OCI-LY3 (cell line): ENCODE data around the gene PRMT3.

Experiments
- H2AFZ ChIP-seq: fragments of 200-600, 300-600 bp; shearing (Covaris generic); 2 replicates; pipeline ENCODE4 v1.6.0; 2014; ENCODE audit warnings: antibody characterized with exemption, low read depth, low read length
- H3K27ac ChIP-seq: fragments of 200-600, 300-600 bp; sonication (generic); 2 replicates; pipeline ENCODE4 v1.5.1; 2014; ENCODE audit warnings: mild to moderate bottlenecking, low read length, moderate library complexity, mixed read lengths
- H3K27me3 ChIP-seq: fragments of 200-600, 300-600 bp; sonication (generic); 2 replicates; pipeline ENCODE4 v1.6.1; 2014; ENCODE audit warnings: low read depth, low read length, mixed read lengths
- H3K36me3 ChIP-seq: fragments of 200-600, 300-600 bp; sonication (generic); replicated peaks from 2 replicates; pipeline ENCODE3; 2014; ENCODE audit warnings: low read depth, low read length, mixed read lengths
- H3K4me1 ChIP-seq: fragments of 300-600, 200-600 bp; sonication (generic); 2 replicates; pipeline ENCODE4 v1.6.1; 2014; ENCODE audit warnings: low read length, mixed read lengths
- H3K4me2 ChIP-seq: fragments of 200-600, 300-600 bp; sonication (generic); 2 replicates; pipeline ENCODE4 v1.6.1; 2014; ENCODE audit warnings: low read length, mixed read lengths
- H3K4me3 ChIP-seq: fragments of 300-600, 200-600 bp; sonication (generic); 2 replicates; pipeline ENCODE4 v1.5.1; 2014; ENCODE audit warnings: antibody characterized with exemption, mild to moderate bottlenecking, low read length, moderate library complexity
- H3K79me2 ChIP-seq: fragments of 300-600, 200-600 bp; shearing (Covaris generic); 2 replicates; pipeline ENCODE4 v1.6.1; 2014; ENCODE audit warnings: mild to moderate bottlenecking, low read length, mixed read lengths
- H3K9ac ChIP-seq: fragments of 300-600, 200-600 bp; shearing (Covaris generic); 2 replicates; pipeline ENCODE4 v1.6.0; 2014; ENCODE audit warnings: mild to moderate bottlenecking, low read length, moderate library complexity
- H3K9me3 ChIP-seq: fragments of 200-600, 300-600 bp; shearing (Covaris generic); 2 replicates; pipeline ENCODE4 v1.6.1; 2014; ENCODE audit warnings: low read length, mixed read lengths; ENCODE audit not compliant: insufficient read depth
- H4K20me1 ChIP-seq: fragments of 200-600, 300-600 bp; sonication (generic); 2 replicates; pipeline ENCODE4 v1.6.1; 2016; ENCODE audit warnings: low read length, mixed read lengths; ENCODE audit not compliant: insufficient read depth
- CTCF ChIP-seq: fragments of 200-600, 300-600 bp; sonication (generic); IDR thresholded peaks from 2 replicates; pipeline ENCODE4 v1.5.1; 2014; ENCODE audit warnings: antibody characterized with exemption, low read length, low read depth
- EZH2phosphoT487 ChIP-seq: fragments of 200-600 bp; shearing (Covaris generic); IDR thresholded peaks from 2 replicates; pipeline ENCODE4 v1.6.1; 2018; ENCODE audit warnings: antibody characterized with exemption, mixed run types, low read depth

The PRMT3 gene

GRCh38 chr11:20372081-20372626, 15.4 kb upstream of the PRMT3 start:
- Histone ChIP-seq H3K27ac (no peak overlapping the region), H4K20me1 (no peaks in the 10 kb centered on the region), H3K27me3 (no peaks in the 10 kb centered on the region)

GRCh38 chr11:20373147-20373546, 14.4 kb upstream of the PRMT3 start:
- Histone ChIP-seq H3K79me2 (no peaks in the 10 kb centered on the region), H4K20me1 (no peaks in the 10 kb centered on the region), H3K27ac (no peak overlapping the region), H3K4me1 (no peaks in the 10 kb centered on the region), H3K9me3 (no peaks in the 10 kb centered on the region), H3K36me3 (no peaks in the 10 kb centered on the region), H2AFZ (no peak overlapping the region), H3K9ac (no peak overlapping the region), H3K4me2 (no peak overlapping the region), H3K27me3 (no peaks in the 10 kb centered on the region), H3K4me3 (no peak overlapping the region)
- TF ChIP-seq CTCF, result no peak
- TF ChIP-seq EZH2phosphoT487, result no peak

More at GRCh38 chr11:20372081-20372626, 15.4 kb upstream of the PRMT3 start:
- Histone ChIP-seq H2AFZ (no peak overlapping the region), H3K79me2 (no peaks in the 10 kb centered on the region), H3K9ac (no peak overlapping the region), H3K4me3 (no peak overlapping the region), H3K36me3 (no peaks in the 10 kb centered on the region), H3K9me3 (no peaks in the 10 kb centered on the region), H3K4me1 (no peaks in the 10 kb centered on the region), H3K4me2 (no peak overlapping the region)
- no peak for TF ChIP-seq EZH2phosphoT487

GRCh38 chr11:20373568-20374209, 13.8 kb upstream of the PRMT3 start:
- Histone ChIP-seq H3K36me3 (no peaks in the 10 kb centered on the region), H3K4me1 (no peaks in the 10 kb centered on the region), H3K27me3 (no peaks in the 10 kb centered on the region), H3K79me2 (no peaks in the 10 kb centered on the region), H4K20me1 (no peaks in the 10 kb centered on the region), H3K27ac (no peak overlapping the region), H2AFZ (no peak overlapping the region), H3K9me3 (no peaks in the 10 kb centered on the region), H3K9ac (no peak overlapping the region), H3K4me3 (no peak overlapping the region), H3K4me2 (no peak overlapping the region)
- TF ChIP-seq EZH2phosphoT487, result no peak
- TF ChIP-seq CTCF, result no peak

GRCh38 chr11:20374741-20375300, 12.7 kb upstream of the PRMT3 start:
- no peak overlapping the region for H3K4me2 ChIP-seq
- no peak overlapping the region for H3K4me3 ChIP-seq
- H2AFZ ChIP-seq, result no peak overlapping the region
- no peaks in the 10 kb centered on the region for H3K4me1 ChIP-seq
- H3K36me3 ChIP-seq, result no peaks in the 10 kb centered on the region
- no peaks in the 10 kb centered on the region for H3K9me3 ChIP-seq
- no peaks in the 10 kb centered on the region for H4K20me1 ChIP-seq
- H3K79me2 ChIP-seq, result no peaks in the 10 kb centered on the region
- H3K9ac ChIP-seq, result no peak overlapping the region
- TF ChIP-seq EZH2phosphoT487 (no peak), CTCF (no peak)
- H3K27me3 ChIP-seq, result no peaks in the 10 kb centered on the region
- H3K27ac ChIP-seq, result no peak overlapping the region
